Measurements from ENCODE around the gene SLC35F1.

The SLC35F1 gene

DNA sequence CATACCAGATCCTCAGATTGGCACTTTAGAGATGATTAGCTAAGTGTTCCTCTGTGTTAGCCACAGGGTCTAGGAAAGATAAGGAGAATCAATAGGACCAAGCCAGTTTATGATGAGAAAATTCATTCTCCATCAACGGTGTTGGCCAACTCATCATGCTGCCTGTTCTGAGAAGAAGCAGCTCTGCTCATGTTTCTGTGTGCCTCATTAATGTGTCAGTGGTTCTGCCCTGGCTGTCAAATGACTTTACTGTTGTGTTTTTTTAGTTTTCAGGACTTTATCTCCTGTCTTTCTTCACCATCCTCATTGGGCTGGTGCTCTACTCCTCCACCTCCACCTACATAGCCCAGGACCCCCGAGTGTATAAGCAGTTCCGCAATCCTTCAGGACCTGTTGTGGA is 406.7 kb downstream of the SLC35F1 start:
- DNase-seq (ENCODE audit: low spot score), result no peak

GRCh38 chr6:118316796-118317384 is 409.8 kb downstream of the SLC35F1 start:
- DNase-seq (ENCODE audit: low spot score), result no peak

GRCh38 chr6:118317581-118318563 is 410.8 kb downstream of the SLC35F1 start:
- DNase-seq (ENCODE audit: low spot score), result no peak

- no peak for DNase-seq (ENCODE audit: low spot score)
Measured at GRCh38 chr6:118318648-118319047, 411.6 kb downstream of the SLC35F1 start.

DNA sequence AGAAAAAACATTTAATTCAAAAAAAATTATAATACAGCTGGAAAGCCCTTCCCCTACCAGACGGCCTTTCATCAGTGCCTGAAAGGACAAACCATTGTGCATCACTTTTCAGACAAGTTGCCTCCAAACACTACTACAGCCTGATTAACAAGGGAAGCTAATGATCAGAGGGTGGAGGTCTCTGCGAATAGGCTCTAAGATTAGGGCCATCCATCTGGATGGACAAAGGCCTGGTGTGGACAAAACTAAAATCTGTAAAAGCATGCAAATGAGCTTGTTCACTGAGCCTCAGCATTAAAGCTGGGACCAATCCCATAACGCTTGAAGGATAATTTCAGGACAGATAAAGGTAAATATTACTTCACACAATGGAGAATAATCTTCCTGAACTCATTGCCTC is 412.4 kb downstream of the SLC35F1 start:
- no peak for DNase-seq (ENCODE audit: low spot score)

DNA sequence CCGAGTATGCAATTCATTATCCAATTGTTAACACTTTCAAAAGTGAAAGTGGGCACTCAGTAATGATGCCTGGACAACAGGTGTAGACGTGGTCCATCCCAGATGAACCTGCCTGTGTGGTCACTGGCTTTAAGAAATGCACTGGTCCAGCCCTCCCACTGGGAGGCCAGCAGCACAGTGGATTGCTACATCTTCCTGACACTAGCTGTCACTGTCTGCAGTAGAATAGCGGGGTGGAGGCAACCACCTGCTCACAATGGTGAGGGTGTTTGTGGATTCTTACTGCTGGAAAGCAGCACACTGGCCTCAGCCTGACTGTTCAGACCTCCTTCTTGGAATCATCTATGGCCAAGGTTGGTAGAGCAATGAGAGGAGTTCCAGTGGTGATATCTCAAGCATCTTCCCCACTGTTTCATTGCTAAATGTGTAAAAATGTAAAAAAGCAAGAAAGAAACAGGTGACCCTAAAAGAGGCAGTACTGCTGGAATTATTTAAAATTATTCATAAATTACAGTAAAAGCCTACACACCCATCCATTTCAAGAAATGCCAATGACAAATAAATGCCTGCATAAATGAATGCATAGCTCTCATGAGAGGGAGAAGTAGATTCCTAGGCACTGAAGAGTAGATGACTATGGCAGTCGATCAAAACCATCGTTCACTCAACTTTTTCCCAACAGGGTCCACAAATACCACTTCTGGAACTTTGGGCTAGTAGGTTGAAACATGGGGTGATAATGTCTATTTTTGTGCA is 413.0 kb downstream of the SLC35F1 start:
- no peak for DNase-seq (ENCODE audit: low spot score)

- DNase-seq (ENCODE audit: low spot score), result no peak
Measured at GRCh38 chr6:118320652-118321051, 413.6 kb downstream of the SLC35F1 start.

DNA sequence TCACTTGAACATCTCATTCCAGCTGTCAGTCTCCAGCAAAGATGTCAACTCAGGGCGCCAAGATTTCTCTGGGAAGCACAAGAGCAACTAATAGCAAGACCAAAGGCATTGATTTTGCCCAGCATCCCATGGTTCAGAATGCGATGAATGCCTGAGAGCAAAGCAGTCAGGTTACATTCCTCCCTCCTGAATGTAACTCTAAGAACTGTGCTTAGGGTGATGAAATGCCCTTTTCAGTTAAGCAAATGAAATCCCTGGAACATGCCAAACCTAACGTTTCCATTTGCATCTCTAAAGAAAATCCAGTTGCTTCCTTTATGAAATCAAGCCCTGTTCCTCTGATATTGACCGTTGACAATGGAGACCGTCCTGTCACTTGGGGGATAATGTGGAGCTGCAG is 417.1 kb downstream of the SLC35F1 start:
- DNase-seq (ENCODE audit: low spot score), result no peak

DNA sequence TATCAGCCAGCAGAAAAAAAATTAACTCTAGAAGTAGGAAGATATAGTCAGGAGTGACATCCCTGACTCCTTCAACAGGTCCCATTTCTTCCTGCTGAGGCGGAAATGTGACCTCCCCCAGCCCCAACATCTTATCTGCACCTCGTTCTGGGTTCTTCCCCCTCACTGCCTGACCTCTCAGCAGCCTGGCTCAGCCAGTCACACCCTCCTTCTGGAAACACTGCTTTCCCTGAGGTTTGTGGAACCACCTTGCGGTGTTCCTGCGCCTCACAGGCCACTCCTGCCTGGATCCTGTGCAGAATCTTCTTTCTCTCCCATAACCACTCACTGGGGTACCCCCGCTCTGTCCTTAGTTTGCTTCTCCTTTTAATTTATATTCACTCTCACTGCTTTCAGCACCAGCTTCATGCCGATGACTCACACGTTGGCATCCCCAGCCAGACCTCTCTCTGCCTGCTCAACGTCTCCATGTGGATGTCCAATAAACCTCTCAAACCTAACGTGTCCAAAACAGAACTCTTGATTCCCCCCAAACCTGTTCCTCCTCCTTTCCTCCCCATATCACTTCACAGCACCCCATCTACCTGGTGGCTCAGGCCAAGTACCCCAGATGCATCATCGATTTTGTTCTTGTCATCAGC is 418.3 kb downstream of the SLC35F1 start:
- no peak for DNase-seq (ENCODE audit: low spot score)

- DNase-seq (ENCODE audit: low spot score), result no peak
Measured at GRCh38 chr6:118326712-118327111, 419.6 kb downstream of the SLC35F1 start.

DNA sequence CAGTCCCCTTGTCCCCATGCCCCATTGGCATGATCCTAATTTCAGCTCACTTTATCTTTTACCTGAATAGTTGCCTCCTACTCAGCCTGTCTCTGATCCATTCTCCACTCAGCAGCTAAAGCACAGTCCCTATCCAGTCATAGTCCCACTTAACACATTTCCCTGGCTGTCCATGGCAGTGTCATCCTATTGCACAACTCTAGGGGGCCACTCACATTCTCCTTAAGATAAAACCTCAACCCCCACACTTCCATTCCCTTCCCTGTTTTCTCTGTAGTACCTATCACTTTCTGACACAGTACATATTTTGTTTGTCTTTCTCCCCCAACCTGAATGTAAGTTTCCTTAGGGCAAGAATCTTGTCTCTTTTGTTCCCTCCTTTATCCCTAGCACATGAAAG is 420.2 kb downstream of the SLC35F1 start:
- DNase-seq (ENCODE audit: low spot score), result no peak

GRCh38 chr6:118333772-118334171 is 426.7 kb downstream of the SLC35F1 start:
- DNase-seq (ENCODE audit: low spot score), result no peak

DNA sequence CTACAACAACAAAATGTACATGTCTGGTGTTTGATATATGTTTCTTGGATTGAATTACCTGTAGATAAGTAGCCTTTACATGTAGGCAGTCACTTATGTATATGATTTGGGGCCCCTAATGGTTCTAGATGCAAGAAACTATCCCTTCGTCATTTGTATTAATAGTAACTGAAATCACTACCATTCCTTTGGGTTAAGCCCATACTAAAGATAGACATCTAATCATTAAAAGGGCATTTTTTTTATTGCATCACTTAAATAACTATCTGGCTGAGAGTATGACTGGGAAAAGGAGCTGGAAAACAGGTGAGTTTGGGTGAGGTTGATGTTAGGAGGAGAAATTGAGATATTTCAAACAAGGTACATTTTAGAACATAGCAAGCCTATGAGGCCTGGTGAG is 427.6 kb downstream of the SLC35F1 start:
- DNase-seq (ENCODE audit: low spot score), result no peak

DNA sequence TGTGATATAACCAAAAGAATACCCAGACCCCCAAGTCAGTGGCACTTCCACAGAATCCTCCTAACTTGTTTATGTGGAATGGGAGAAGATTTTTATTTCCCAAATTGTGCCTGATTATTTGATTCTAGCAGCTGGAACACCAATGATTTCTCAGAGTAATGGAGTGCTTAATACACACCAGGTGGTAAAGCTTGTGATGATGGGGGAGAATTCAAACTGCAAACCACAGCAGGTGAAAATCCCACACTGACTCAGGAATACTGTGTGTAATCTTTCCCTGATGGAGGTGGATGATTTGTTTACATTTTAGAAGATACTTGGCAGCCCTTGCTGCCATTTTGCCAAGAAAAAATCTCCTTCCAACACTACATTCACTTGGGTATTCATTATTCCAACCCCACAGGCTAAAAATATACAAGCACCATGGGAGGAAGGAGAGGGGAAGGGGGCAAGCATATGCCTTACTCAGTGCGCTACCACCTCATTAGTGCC is 428.3 kb downstream of the SLC35F1 start:
- DNase-seq (ENCODE audit: low spot score), result no peak

- no peak for DNase-seq (ENCODE audit: low spot score)
Measured at GRCh38 chr6:118344014-118344670, 437.1 kb downstream of the SLC35F1 start.

- DNase-seq (ENCODE audit: low spot score), result no peak
Measured at GRCh38 chr6:118350881-118351430, 443.9 kb downstream of the SLC35F1 start.

DNA sequence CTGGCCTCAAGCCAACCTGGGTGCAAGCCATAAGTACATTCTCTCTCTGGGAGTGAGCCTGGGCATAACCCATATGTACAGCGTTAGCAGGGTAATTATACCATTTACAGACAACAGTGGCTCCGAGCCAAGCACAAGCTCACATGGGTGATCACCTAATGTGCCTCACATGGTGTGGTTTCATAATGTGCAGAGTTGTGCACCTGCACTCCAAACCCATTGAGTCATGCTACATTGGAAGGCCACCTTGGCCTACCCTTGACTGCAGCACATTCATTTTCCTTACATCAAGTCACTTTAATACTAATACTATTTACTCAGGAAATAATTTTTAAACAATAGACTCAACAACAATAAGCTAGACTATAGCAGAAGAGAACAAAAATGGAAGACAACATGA is 446.5 kb downstream of the SLC35F1 start:
- DNase-seq (ENCODE audit: low spot score), result no peak

GRCh38 chr6:118354641-118355040 is 447.6 kb downstream of the SLC35F1 start:
- DNase-seq (ENCODE audit: low spot score), result no peak

- no peak for DNase-seq (ENCODE audit: low spot score)
Measured at GRCh38 chr6:118356054-118356453, 449.0 kb downstream of the SLC35F1 start.

- no peak for DNase-seq (ENCODE audit: low spot score)
Measured at GRCh38 chr6:118356686-118357085, 449.6 kb downstream of the SLC35F1 start.
